ENCODE measurements around the gene CIDEC. TPM values are rescaled to one million over a fixed set of nuclear protein-coding genes. Genes with fewer than 3 reads are reported as not detected.
"Not testable (repeated sequence)": the region's sequence is repeated elsewhere in the genome, so short reads cannot be mapped to it uniquely, and the experiment has no call there.

CIDEC gene
- total and polyA plus RNA-seq, 7 donors = 1.6 to 120 (median 30.6) TPM

DNA sequence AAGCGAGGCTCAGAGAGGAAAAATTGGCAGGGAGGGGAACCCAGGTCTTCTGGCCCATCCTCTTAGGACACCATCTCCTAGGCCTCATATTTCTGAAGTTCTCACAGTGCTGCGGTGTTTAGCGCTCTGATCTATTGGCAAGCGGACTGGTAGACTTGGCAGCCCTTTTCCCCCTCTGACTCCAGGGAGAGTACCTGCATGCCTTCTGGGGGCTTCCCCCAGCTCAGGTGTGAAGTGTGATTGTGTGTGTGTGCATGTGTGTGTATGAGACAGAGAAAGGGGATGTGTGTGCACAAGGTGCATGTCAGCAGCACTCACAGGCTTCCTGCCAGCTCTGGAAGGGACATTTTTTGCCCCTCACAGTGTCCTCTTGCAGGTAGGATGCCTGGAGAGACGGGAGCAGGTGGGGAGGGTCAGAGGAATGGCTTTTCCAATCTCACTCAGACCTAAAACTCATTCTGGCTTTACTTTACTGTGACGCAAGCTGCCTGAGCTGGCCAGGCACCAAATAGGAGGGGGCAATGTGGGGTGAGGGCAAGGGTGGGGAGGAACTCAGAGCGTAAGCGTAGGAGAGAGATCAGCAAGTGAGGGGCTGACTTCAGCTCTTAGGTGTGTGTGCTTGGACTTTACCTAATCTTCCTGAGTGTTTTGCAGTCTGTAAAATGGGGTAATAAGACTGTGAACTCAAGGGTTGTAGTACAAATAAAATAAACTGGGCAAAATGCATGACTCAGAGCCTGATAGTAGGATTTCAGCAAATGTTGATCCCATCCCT is 18.6 kb upstream of the CIDEC start:
- H3K4me1 ChIP-seq = peaks cover 0 to 26% (median 20%) of the 10 kb centered on the region in 4 donors
- no peaks in the 10 kb centered on the region for H3K27me3 ChIP-seq
- peaks cover 0 to 2% (median under 1%) of the 10 kb centered on the region in 4 donors for H3K36me3 ChIP-seq
- intact Hi-C loops (cut with DNase I) = no loop called here
- no peak overlapping the region for H3K4me3 ChIP-seq
- WGBS, 2 donors = 15 to 63% methylated on average over 8 of the region's 8 CpGs
- TF ChIP-seq, protein P1, sequence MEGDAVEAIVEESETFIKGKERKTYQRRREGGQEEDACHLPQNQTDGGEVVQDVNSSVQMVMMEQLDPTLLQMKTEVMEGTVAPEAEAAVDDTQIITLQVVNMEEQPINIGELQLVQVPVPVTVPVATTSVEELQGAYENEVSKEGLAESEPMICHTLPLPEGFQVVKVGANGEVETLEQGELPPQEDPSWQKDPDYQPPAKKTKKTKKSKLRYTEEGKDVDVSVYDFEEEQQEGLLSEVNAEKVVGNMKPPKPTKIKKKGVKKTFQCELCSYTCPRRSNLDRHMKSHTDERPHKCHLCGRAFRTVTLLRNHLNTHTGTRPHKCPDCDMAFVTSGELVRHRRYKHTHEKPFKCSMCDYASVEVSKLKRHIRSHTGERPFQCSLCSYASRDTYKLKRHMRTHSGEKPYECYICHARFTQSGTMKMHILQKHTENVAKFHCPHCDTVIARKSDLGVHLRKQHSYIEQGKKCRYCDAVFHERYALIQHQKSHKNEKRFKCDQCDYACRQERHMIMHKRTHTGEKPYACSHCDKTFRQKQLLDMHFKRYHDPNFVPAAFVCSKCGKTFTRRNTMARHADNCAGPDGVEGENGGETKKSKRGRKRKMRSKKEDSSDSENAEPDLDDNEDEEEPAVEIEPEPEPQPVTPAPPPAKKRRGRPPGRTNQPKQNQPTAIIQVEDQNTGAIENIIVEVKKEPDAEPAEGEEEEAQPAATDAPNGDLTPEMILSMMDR (IDR thresholded peaks at IDR 0.05) = no peak
- TF ChIP-seq POLR2AphosphoS5 (IDR thresholded peaks at IDR 0.05) (no peak), EP300 (IDR thresholded peaks at IDR 0.05) (no peak), POLR2A (IDR thresholded peaks at IDR 0.05) (no peak)
- no peak overlapping the region for H3K27ac ChIP-seq
- DNase-seq = no peak
- H3K9me3 ChIP-seq = no peaks in the 10 kb centered on the region

DNA sequence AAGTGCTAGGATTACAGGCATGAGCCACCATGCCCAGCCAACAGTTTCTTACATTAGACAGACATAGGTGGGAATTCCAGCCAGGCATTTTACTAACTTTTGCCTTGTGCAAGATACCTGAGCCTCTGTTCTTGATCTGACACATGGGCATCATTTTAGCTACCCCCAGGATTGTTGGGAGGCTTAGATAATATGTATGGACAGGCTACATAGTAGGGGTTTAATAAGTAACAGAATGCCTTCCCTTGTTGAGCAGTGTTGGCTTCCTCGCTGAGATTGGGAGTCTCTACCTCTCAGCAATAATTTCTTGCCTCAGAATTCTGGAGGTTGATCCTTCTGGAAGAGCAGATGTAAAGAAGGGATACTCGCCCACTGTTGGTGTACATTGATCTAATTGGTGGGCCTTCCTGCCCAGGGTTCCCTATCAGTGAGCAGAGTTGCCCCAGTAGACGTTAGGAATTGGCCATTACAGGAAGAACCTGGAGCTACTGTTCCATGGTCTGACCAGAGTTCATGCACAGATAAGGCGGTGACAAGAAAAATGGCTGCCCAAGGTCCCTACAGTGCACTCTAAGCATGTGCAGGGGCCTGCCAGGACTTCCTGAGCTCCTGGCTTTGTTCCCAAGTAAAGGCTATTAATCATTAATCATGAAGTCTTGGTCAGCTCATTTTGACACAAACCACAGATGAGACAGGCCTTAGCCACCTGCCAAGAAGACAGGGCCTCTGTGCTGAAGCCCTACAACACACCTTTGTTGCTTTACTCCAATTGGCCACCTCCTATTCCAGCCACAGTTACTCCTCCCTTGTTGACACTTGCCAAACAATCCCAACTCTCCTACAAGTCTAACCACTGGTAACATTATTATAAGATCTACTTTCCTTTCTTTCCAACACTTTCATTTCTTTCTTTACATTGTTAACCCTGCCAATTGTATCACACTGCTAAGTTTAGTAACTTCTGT is 17.6 kb upstream of the CIDEC start:
- peaks cover 0 to 11% (median 5%) of the 10 kb centered on the region in 4 donors for H3K36me3 ChIP-seq
- WGBS, 2 donors = 14 to 51% methylated on average over 4 of the region's 4 CpGs
- peak overlapping the region in 1 of 4 donors; percentile 18 for H3K27ac ChIP-seq
- H3K27me3 ChIP-seq = no peaks in the 10 kb centered on the region
- no peaks in the 10 kb centered on the region for H3K9me3 ChIP-seq
- intact Hi-C loops (cut with DNase I) = no loop called here
- no peak for DNase-seq
- peaks cover 0 to 31% (median 26%) of the 10 kb centered on the region in 4 donors for H3K4me1 ChIP-seq
- TF ChIP-seq, protein P1 (IDR thresholded peaks at IDR 0.05) = no peak
- TF ChIP-seq POLR2AphosphoS5 (IDR thresholded peaks at IDR 0.05) = no peak
- no peak for TF ChIP-seq POLR2A (IDR thresholded peaks at IDR 0.05)
- no peak for TF ChIP-seq EP300 (IDR thresholded peaks at IDR 0.05)
- H3K4me3 ChIP-seq = no peak overlapping the region

DNA sequence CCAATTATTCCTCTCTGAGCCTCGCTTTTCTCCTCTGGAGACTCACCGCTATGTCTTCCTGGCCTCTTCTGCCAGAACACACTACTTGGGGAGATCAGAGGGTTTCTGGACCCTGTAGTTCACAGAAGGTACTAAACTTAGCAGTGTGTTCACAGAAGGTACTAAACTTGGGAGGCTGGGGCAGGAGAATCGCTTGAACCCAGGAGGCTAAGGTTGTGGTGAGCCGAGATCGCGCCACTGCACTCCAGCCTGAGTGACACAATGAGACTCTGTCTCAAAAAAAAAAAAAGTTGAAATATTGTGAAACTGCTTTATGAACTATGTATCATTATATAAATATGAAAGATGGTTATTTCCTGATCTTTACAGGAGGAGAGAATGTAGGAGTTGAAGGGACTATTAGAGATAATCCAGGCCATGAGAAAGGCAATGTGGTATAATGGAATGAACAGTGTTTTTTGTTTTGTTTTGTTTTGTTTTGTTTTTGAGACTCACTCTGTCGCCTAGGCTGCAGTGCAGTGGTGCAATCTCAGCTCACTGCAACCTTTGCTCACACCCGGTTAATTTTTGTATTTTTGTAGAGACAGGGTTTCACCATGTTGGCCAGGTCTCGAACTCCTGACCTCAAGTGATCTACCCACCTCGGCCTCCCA is 16.8 kb upstream of the CIDEC start:
- H3K9me3 ChIP-seq; DNase-seq; H3K27me3 ChIP-seq; intact Hi-C loops (cut with DNase I); H3K27ac ChIP-seq; H3K4me3 ChIP-seq: not testable (repeated sequence)
- 54 to 83% methylated on average over 10 of the region's 10 CpGs for WGBS, 2 donors
- Histone ChIP-seq H3K36me3 (peaks cover 0 to 14% (median 5%) of the 10 kb centered on the region in 4 donors), H3K4me1 (peaks cover 0 to 37% (median 30%) of the 10 kb centered on the region in 4 donors)

DNA sequence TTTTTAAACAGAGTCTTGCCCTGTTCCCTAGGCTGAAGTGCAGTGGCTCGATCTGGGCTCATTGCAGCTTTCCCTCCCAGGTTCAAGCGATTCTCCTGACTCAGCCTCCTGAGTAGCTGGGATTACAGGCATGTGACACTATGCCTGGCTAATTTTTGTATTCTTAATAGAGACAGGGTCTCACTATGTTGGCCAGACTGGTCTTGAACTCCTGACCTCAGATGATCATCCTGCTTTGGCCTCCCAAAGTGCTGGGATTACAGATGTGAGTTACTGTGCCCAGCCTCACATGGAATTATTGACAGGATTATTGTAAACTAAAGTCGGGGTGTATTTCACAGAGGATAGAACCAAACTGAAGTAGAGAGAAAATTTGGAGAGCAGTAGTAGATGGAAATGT is 15.7 kb upstream of the CIDEC start:
- DNase-seq; H3K9me3 ChIP-seq; intact Hi-C loops (cut with DNase I); H3K4me3 ChIP-seq; H3K27me3 ChIP-seq: not testable (repeated sequence)
- peaks cover 0 to 14% (median 5%) of the 10 kb centered on the region in 4 donors for H3K36me3 ChIP-seq
- WGBS, 2 donors = 93 to 95% methylated on average over 3 of the region's 3 CpGs
- peak overlapping the region in 2 of 4 donors; percentile 56 to 63 for H3K27ac ChIP-seq
- peaks cover 0 to 47% (median 38%) of the 10 kb centered on the region in 4 donors for H3K4me1 ChIP-seq

DNA sequence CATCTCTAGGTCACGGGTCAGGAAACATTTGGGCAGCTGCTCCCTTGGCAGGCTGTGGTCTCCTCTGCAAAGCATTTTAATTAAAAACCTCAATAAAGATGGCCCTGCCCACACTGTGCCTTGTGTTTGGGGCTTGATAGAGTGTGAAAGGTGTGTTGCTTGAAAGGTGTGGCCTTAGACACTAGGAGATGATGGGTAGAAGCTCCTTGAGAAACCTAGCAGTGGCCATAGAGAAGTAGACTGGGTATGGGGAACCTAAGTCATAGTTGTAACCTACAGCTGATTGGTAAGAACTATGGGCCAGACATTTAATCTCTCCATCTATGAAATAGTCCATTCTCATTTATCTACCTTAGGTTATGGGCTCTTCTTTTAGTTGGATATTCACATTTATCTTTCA is 13.7 kb upstream of the CIDEC start:
- DNase-seq = no peak
- 80 to 84% methylated on average over 1 of the region's 1 CpG for WGBS, 2 donors
- Histone ChIP-seq H3K36me3 (peaks cover 0 to 14% (median 5%) of the 10 kb centered on the region in 4 donors), H3K27ac (peak overlapping the region in 3 of 4 donors; percentile 25 to 63 (median 56)), H3K9me3 (no peaks in the 10 kb centered on the region), H3K27me3 (no peaks in the 10 kb centered on the region), H3K4me3 (no peak overlapping the region), H3K4me1 (peaks cover 0 to 49% (median 40%) of the 10 kb centered on the region in 4 donors)
- TF ChIP-seq, protein P1 (IDR thresholded peaks at IDR 0.05) = no peak
- TF ChIP-seq EP300 (IDR thresholded peaks at IDR 0.05) = no peak
- no peak for TF ChIP-seq POLR2A (IDR thresholded peaks at IDR 0.05)
- TF ChIP-seq POLR2AphosphoS5 (IDR thresholded peaks at IDR 0.05) = no peak
- intact Hi-C loops (cut with DNase I) = no loop called here
